ENCODE data around the gene REC8. TPM values are rescaled to one million over a fixed set of nuclear protein-coding genes. Genes with fewer than 3 reads are reported as not detected.
A peak's percentile ranks its signal among the peaks of the same experiment; 100 is the strongest.

Gene REC8
- total RNA-seq, result 10 to 100 TPM; 14.9 to 17.0 (median 16.8) TPM
- long read RNA-seq, donor 1, transcript REC8-213 (20 exons, 2,405 nt), result major isoform, 5 of 10 reads
- long read RNA-seq, donor 1, partial matches to known transcripts, result 2 of 10 reads
- long read RNA-seq, donor 1, other reads (novel, unspliced or antisense), result 0 of 10 reads
- long read RNA-seq, donor 2, partial matches to known transcripts, result 1 of 3 reads
- long read RNA-seq, donor 2, other reads (novel, unspliced or antisense), result 1 of 3 reads

DNA sequence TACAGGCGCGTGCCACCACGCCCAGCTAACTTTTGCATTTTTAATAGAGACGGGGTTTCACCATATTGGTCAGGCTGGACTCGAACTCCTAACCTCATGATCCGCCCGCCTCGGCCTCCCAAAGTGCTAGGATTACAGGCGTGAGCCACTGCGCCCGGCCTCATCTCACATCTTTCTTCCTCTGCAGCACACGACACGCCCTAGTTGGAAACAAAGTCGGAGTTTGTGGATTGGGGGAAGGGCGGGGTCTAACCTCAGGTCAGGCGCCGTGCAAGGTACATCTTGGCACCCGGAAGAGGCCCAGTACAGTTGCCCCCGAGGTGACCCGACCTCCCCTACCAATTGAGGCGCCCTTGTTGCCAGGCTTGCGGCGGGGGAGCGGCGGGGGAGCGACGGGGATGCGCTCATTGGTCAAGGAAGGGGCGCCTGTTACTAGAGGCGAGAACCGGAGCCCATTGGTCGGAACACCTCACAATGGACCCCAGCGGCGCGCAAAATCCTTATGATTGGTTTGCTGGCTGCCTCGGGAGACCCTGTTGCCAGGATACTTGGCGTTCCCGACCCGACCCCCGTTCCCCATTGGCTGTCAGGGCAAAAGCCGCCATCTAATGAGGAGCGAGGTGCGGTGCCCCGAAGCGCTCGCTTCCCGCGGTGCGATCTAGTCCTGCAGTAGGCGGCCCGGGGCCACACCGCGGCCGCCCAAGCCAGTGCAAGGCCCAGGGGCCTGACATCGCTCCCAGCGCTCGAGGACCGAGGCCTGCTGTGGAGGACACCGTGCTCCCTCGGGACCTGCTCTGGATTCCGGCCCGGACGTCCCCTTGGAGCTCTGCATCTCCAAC is at the start of gene REC8:
REC8 (plus strand) TSS at position 659 of the 839 bp plus-strand sequence. CDS start 473 bp downstream, outside the sequence.
- H3K9me3 ChIP-seq, result no peaks in the 10 kb centered on the region
- H3K4me3 ChIP-seq, result no peak within 1 kb of the TSS
- H3K36me3 ChIP-seq (ENCODE audit: low read depth), result no peaks in the 10 kb centered on the region

GRCh38 chr14:24122416-24122815 is 49.5 kb upstream of the REC8 start:
- ATAC-seq (no peak), DNase-seq (no peak)
- TF ChIP-seq, protein P1, sequence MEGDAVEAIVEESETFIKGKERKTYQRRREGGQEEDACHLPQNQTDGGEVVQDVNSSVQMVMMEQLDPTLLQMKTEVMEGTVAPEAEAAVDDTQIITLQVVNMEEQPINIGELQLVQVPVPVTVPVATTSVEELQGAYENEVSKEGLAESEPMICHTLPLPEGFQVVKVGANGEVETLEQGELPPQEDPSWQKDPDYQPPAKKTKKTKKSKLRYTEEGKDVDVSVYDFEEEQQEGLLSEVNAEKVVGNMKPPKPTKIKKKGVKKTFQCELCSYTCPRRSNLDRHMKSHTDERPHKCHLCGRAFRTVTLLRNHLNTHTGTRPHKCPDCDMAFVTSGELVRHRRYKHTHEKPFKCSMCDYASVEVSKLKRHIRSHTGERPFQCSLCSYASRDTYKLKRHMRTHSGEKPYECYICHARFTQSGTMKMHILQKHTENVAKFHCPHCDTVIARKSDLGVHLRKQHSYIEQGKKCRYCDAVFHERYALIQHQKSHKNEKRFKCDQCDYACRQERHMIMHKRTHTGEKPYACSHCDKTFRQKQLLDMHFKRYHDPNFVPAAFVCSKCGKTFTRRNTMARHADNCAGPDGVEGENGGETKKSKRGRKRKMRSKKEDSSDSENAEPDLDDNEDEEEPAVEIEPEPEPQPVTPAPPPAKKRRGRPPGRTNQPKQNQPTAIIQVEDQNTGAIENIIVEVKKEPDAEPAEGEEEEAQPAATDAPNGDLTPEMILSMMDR (IDR thresholded peaks at IDR 0.05), result no peak
- no peak overlapping the region for H3K4me3 ChIP-seq
- H3K9me3 ChIP-seq, result no peaks in the 10 kb centered on the region
- H3K4me1 ChIP-seq (ENCODE audit: low read depth), result no peaks in the 10 kb centered on the region
- intact Hi-C loops (cut with DNase I, micrococcal nuclease), result no loop called here
- peaks cover 11% of the 10 kb centered on the region for H3K36me3 ChIP-seq (ENCODE audit: low read depth)

More for the DNA sequence above, at the start of gene REC8:
- ATAC-seq (peak; percentile 72), DNase-seq (peak; percentile 58 to 85 (median 68))
- TF ChIP-seq, protein P1 (IDR thresholded peaks at IDR 0.05), result no peak
- intact Hi-C loops (cut with DNase I, micrococcal nuclease), result no loop called here
- H3K4me1 ChIP-seq (ENCODE audit: low read depth), result no peaks in the 10 kb centered on the region

DNA sequence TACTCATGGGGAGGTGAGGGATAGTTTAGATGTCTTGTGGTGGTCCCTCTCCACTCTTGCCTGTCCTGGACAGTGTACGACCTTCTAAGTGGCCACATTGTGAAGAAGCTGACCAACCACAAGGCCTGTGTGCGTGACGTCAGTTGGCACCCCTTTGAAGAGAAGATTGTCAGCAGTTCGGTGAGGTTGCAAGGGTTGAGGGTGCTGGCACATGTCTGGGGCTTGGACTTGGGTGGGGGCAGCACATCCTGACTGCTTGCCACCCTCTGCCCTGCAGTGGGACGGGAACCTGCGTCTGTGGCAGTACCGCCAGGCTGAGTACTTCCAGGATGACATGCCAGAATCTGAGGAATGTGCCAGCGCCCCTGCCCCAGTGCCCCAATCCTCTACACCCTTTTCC is 49.0 kb upstream of the REC8 start:
- TF ChIP-seq, protein P1 (IDR thresholded peaks at IDR 0.05), result no peak
- peaks cover 11% of the 10 kb centered on the region for H3K36me3 ChIP-seq (ENCODE audit: low read depth)

GRCh38 chr14:24123424-24124417 is 48.2 kb upstream of the REC8 start:
- intact Hi-C loops (cut with DNase I, micrococcal nuclease), result no loop called here
- Histone ChIP-seq H3K9me3 (no peaks in the 10 kb centered on the region), H3K36me3 (ENCODE audit: low read depth) (peaks cover 11% of the 10 kb centered on the region), H3K4me3 (no peak overlapping the region), H3K4me1 (ENCODE audit: low read depth) (no peaks in the 10 kb centered on the region)
- ATAC-seq (peak; percentile 26), DNase-seq (no peak)
- TF ChIP-seq, protein P1 (IDR thresholded peaks at IDR 0.05), result no peak

More for the DNA sequence above, 49.0 kb upstream of the REC8 start:
- ATAC-seq (no peak), DNase-seq (no peak)
- no peak overlapping the region for H3K4me3 ChIP-seq
- H3K9me3 ChIP-seq, result no peaks in the 10 kb centered on the region
- H3K4me1 ChIP-seq (ENCODE audit: low read depth), result no peaks in the 10 kb centered on the region
- intact Hi-C loops (cut with DNase I, micrococcal nuclease), result no loop called here

DNA sequence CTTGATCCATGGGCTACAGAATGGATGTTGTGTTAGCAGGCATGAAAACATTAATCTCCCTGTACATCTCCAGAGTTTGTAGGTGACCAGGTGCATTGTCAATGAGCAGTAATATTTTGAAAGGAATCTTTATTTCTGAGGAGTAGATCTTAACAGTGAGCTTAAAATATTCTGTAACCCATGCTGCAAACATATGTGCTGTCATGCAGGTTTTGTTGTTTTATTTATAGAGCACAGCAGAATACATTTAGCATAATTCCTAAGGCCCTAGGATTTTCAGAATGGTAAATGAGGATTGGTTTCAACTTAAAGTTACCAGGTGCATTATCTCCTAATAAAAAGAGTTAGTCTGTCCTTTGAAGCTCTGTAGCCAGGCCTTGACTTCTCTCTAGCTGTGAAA is 44.9 kb upstream of the REC8 start:
- Histone ChIP-seq H3K36me3 (ENCODE audit: low read depth) (no peaks in the 10 kb centered on the region), H3K4me1 (ENCODE audit: low read depth) (no peaks in the 10 kb centered on the region)
- intact Hi-C loops (cut with DNase I, micrococcal nuclease), result no loop called here

More for the DNA sequence above, 44.9 kb upstream of the REC8 start:
- DNase-seq (no peak), ATAC-seq (no peak)
- Histone ChIP-seq H3K9me3 (no peaks in the 10 kb centered on the region), H3K4me3 (no peak overlapping the region)
- TF ChIP-seq, protein P1 (IDR thresholded peaks at IDR 0.05), result no peak
